ENCODE results near the gene GSTCD. TPM values are rescaled to one million over a fixed set of nuclear protein-coding genes. Genes with fewer than 3 reads are reported as not detected.

Gene GSTCD
- total RNA-seq, 2 donors from 2014 or later: 5.1 to 5.7 TPM

- H3K4me3 Mint-ChIP-seq: no peak within 1 kb of the TSS
Measured at GRCh38 chr4:105894660-105895582, 186.3 kb downstream of the GSTCD start, which contains the start of gene NPNT. Gene NPNT (plus strand): TSS chr4:105895471. CDS start chr4:105895653, 182 bp downstream.

GRCh38 chr4:105895583-105896460 lies 187.2 kb downstream of the GSTCD start:
- H3K4me1 Mint-ChIP-seq: no peaks in the 10 kb centered on the region
- no peak for DNase-seq
- H3K27me3 Mint-ChIP-seq: peaks cover 67% of the 10 kb centered on the region
- H3K9me3 ChIP-seq (ENCODE audit: control insufficient read depth, low read length, poor library complexity, severe bottlenecking): no peaks in the 10 kb centered on the region
- H3K27ac Mint-ChIP-seq: no peak overlapping the region
- H3K4me3 Mint-ChIP-seq: no peak overlapping the region
- H3K36me3 Mint-ChIP-seq (ENCODE audit: low read depth): no peaks in the 10 kb centered on the region
- ATAC-seq: no peak

More at GRCh38 chr4:105894660-105895582, 186.3 kb downstream of the GSTCD start, which contains the start of gene NPNT:
- DNase-seq: no peak
- H3K9me3 ChIP-seq (ENCODE audit: control insufficient read depth, low read length, poor library complexity, severe bottlenecking): no peaks in the 10 kb centered on the region
- H3K4me1 Mint-ChIP-seq: no peaks in the 10 kb centered on the region
- H3K27me3 Mint-ChIP-seq: peaks cover 59% of the 10 kb centered on the region
- no peak within 1 kb of the TSS for H3K27ac Mint-ChIP-seq
- ATAC-seq: no peak
- H3K36me3 Mint-ChIP-seq (ENCODE audit: low read depth): no peaks in the 10 kb centered on the region

- no peaks in the 10 kb centered on the region for H3K36me3 Mint-ChIP-seq (ENCODE audit: low read depth)
- no peaks in the 10 kb centered on the region for H3K9me3 ChIP-seq (ENCODE audit: control insufficient read depth, low read length, poor library complexity, severe bottlenecking)
- ATAC-seq: no peak
- H3K4me1 Mint-ChIP-seq: no peaks in the 10 kb centered on the region
- H3K27ac Mint-ChIP-seq: no peak overlapping the region
- peaks cover 62% of the 10 kb centered on the region for H3K27me3 Mint-ChIP-seq
- H3K4me3 Mint-ChIP-seq: no peak overlapping the region
- DNase-seq: no peak
Measured at GRCh38 chr4:105896461-105896942, 187.9 kb downstream of the GSTCD start.

Other genes with a start within 250 kb of the GSTCD start
- 10 to 100 TPM; 46.1 to 67.0 TPM for gene PPA2, start 234.7 kb upstream of the GSTCD start, total RNA-seq
- gene ARHGEF38, start 156.2 kb upstream of the GSTCD start, total RNA-seq: not detected
- gene INTS12, start 95 bp upstream of the GSTCD start, total RNA-seq: 10 to 100 TPM; 16.7 to 20.2 TPM
- not detected for gene NPNT, start 186.7 kb downstream of the GSTCD start, total RNA-seq

All from T-helper 17 cell (primary cell).